WI38 (cell line): Measurements from ENCODE around the gene SLC7A7.
"Not testable (repeated sequence)": the region's sequence is repeated elsewhere in the genome, so short reads cannot be mapped to it uniquely, and the experiment has no call there.

ENCODE experiments used
- H3K4me3 ChIP-seq: 2 replicates; pipeline ENCODE4 v1.5.1; 2011; ENCODE audit warnings: low read depth, mild to moderate bottlenecking, control low read depth, low read length
- CTCF ChIP-seq: IDR thresholded peaks from 2 replicates; pipeline ENCODE4 v1.5.1; 2012; ENCODE audit warnings: low read depth, mild to moderate bottlenecking, control low read depth, low read length

SLC7A7 gene

GRCh38 chr14:22814941-22815713 is at the start of gene SLC7A7:
TSS of gene SLC7A7 (minus strand) at chr14:22815435. CDS start at chr14:22813398, 2,037 bp downstream.
- no peak within 1 kb of the TSS for H3K4me3 ChIP-seq
- TF ChIP-seq CTCF = no peak

DNA sequence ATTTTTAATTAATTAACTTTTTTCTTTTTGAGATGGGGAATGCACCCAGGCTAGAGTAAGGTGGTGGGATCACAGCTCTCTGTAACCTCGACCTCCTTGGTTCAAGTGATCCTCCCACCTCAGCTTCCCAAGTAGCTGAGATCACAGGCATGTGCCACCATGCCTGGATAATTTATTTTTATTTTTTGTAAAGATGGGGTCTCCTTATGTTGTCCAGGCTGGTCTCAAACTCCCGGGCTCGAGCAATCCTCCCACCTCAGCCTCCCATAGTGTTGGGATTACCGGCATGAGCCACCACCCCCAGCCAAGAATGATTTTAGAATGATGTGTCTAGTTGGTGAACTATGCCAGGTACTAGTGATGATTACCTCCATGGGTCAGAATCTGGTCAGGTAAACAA is 49.7 kb upstream of the SLC7A7 start:
- no peak for TF ChIP-seq CTCF
- no peak overlapping the region for H3K4me3 ChIP-seq

- no peak for TF ChIP-seq CTCF
- H3K4me3 ChIP-seq = no peak overlapping the region
Observed at GRCh38 chr14:22861651-22862050, 46.4 kb upstream of the SLC7A7 start.

DNA sequence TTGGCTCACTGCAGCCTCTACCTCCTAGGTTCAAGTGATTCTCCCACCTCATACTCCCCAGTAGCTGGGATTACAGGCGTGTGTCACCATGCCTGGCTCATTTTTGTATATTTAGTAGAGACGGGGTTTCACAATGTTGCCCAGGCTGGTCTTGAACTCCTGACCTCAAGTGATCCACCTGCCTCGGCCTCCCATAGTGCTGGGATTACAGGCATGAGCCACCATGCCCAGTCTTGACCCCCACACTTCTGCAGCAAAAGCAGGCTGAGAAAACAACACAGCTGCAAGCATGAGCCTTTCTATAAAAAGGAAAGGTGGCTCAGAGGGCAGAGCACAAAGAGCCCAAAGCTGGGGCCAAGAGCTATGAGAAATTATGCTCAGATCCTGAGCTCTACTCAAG is 45.1 kb upstream of the SLC7A7 start:
- not testable (repeated sequence) for H3K4me3 ChIP-seq

GRCh38 chr14:22856428-22856827 is 41.2 kb upstream of the SLC7A7 start:
- H3K4me3 ChIP-seq = no peak overlapping the region
- TF ChIP-seq CTCF = no peak

- TF ChIP-seq CTCF = no peak
- no peak overlapping the region for H3K4me3 ChIP-seq
Observed at GRCh38 chr14:22854963-22855724, 39.9 kb upstream of the SLC7A7 start.

DNA sequence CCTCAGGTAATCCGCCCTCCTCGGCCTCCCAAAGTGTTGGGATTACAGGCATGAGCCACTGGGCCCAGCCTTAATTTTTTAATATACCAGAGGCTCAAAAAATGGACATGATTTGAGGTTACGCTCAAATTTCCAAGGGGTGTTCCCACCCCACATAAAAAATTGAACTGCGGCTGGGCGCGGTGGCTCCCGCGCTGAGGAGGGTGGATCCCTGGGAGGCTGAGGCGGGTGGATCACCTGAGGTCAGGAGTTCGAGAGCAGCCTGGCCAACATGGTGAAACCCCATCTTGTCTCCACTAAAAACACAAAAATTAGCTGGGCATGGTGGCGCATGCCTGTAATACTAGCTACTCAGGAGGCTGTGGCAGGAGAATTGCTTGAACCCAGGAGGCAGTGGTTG is 39.1 kb upstream of the SLC7A7 start:
- H3K4me3 ChIP-seq = not testable (repeated sequence)

GRCh38 chr14:22852940-22853767 is 37.9 kb upstream of the SLC7A7 start:
- TF ChIP-seq CTCF = peak; percentile 83
- H3K4me3 ChIP-seq = peak overlapping the region; percentile 53
